ENCODE measurements around the gene SYTL2.

GRCh38 chr11:85682330-85683305, 128.3 kb downstream of the SYTL2 start:
- peak in 1 of 3 donors; percentile 50 for TF ChIP-seq POLR2AphosphoS5 (IDR thresholded peaks at IDR 0.05)
- TF ChIP-seq CTCF (IDR thresholded peaks at IDR 0.05), result no peak

Data from breast epithelium (tissue), 3 donors.